HG03066 (cell line): Measurements from ENCODE around the gene LILRB4.
"Not testable (repeated sequence)": the region's sequence is repeated elsewhere in the genome, so short reads cannot be mapped to it uniquely, and the experiment has no call there.

Source experiments
- ATAC-seq: cut with Tn5 transposase; IDR thresholded peaks from one replicate; pipeline ENCODE4 v1.9.1; 2021; ENCODE audit warnings: low read depth; ENCODE audit not compliant: unreplicated experiment

The LILRB4 gene

DNA sequence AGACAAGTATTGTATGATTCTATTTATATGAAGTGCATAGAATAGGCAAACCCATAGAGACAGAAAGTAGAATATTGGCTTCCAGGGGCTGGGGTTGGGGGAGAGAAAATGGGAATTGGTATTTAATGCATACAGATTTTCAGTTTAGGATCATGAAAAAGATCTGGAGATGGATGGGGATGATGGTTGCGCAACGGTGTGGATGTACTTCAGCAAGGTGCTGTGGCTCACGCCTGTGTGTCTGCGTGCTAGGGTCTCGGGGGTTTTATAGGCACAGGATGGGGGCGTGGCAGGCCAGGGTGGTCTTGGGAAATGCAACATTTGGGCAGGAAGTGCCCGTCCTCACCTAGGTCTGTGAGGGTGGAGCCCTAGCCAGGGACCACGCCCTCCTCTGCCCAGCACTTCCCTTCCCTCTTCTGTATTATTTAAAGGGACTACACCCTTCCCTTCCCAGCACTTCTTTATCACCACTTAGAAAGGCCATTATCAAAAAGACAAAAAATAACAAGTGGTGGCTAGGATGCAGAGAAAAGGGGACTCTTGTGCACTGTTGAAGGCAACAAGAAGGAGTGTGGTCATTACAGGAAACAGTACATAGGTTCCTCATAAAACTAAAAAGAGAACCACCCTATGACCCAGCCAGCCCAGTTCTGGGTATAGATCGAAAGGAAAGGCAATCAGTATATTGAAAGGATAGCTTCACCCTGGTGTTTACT lies 29.0 kb downstream of the LILRB4 start:
- ATAC-seq = no peak

- no peak for ATAC-seq
Measured at GRCh38 chr19:54692298-54692615, 29.5 kb downstream of the LILRB4 start.

GRCh38 chr19:54694648-54695047 lies 31.9 kb downstream of the LILRB4 start:
- ATAC-seq = no peak

- no peak for ATAC-seq
Measured at GRCh38 chr19:54696117-54696548, 33.3 kb downstream of the LILRB4 start.

GRCh38 chr19:54696766-54697165 lies 34.0 kb downstream of the LILRB4 start:
- no peak for ATAC-seq

DNA sequence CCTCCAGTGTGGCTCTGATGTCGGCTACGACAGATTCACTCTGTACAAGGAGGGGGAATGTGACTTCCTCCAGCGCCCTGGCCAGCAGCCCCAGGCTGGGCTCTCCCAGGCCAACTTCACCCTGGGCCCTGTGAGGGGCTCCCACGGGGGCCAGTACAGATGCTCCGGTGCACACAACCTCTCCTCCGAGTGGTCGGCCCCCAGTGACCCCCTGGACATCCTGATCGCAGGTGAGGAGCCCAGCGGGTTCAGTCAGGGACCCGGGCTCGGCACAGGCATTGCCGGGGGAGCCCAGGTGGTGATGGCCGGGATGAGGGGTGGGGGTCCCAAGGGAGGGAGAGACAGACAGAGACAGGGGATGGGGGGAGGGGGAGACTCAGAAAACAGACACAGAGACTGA lies 34.9 kb downstream of the LILRB4 start:
- not testable (repeated sequence) for ATAC-seq

- no peak for ATAC-seq
Measured at GRCh38 chr19:54704928-54705327, 42.1 kb downstream of the LILRB4 start.

GRCh38 chr19:54707962-54708361 lies 45.2 kb downstream of the LILRB4 start:
- no peak for ATAC-seq

- no peak for ATAC-seq
Measured at GRCh38 chr19:54708781-54709180, 46.0 kb downstream of the LILRB4 start.

DNA sequence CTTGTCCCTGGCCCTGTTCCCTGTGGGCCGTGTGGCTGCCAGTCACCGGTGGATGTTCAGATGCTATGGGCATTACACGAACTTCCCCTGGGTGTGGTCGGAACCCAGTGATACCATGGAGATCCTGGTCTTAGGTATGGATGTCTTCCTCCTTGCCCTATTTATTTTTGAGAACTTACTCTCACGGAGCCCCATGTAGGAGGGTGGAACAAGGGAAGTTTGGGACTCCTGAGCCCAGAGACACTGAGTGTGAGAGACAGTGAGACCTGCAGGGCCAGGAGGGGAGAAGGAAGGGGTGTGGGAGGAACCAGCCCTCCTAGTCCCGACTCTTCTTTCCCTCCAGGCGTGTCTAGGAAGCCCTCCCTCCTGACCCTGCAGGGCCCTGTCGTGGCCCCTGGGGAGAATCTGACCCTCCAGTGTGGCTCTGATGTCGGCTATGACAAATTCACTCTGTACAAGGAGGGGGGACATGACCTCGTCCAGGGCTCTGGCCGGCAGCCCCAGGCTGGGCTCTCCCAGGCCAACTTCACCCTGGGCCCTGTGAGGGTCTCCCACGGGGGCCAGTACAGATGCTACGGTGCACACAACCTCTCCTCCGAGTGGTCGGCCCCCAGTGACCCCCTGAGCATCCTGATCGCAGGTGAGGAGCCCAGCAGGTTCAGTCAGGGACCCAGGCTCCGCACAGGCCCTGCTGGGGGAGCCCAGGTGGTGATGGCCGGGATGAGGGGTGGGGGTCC lies 46.6 kb downstream of the LILRB4 start:
- no peak for ATAC-seq

DNA sequence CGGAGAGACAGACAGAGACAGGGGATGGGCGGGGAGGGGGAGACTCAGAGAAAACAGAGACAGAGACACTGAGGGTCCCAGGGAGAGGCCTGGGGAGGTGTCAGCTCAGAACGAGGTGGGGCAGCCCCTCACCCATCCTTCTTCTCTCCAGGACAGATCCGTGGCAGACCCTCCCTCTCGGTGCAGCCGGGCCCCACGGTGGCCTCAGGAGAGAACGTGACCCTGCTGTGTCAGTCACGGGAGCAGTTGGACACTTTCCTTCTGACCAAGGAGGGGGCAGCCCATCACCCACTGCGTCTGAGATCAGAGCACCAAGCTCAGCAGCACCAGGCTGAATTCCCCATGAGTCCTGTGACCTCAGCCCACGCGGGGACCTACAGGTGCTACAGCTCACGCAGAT lies 47.2 kb downstream of the LILRB4 start:
- ATAC-seq = not testable (repeated sequence)
